ENCODE results near the gene TPD52L1. TPM values are rescaled to one million over a fixed set of nuclear protein-coding genes. Genes with fewer than 3 reads are reported as not detected.

The TPD52L1 gene
- total and polyA plus RNA-seq, 2 of the 4 experiments (the other 2 are of a cell fraction), result 10.2 to 13.5 TPM

GRCh38 chr6:125303512-125303854, 149.9 kb downstream of the TPD52L1 start:
- Histone ChIP-seq H2BK15ac (ENCODE audit: low read depth, low read length) (no peak overlapping the region), H2BK20ac (ENCODE audit: low read depth, low read length) (0 out of 2 replicates have a peak overlapping the region, but pooled peaks have one; percentile 12), H3K18ac (ENCODE audit: low read depth, low read length) (peak overlapping the region; percentile 9; the same call in 1 of the 2 replicates), H2BK120ac (ENCODE audit: low read depth, low read length) (peak overlapping the region; percentile 32; the same call in 1 of the 2 replicates), H3K14ac (replicated peaks; ENCODE audit: low read depth, low read length) (no peak overlapping the region), H3K36me3 (ENCODE audit: control insufficient read depth, insufficient read depth, low read length) (peaks cover 5% of the 10 kb centered on the region), H3K79me1 (ENCODE audit: low read depth in 1 of 2, low read length in 2 of 2) (peaks cover 21 to 24% of the 10 kb centered on the region in 2 experiments), H2AK5ac (ENCODE audit: low read depth, low read length) (peak overlapping the region; percentile 34; the same call in 1 of the 2 replicates), H2BK5ac (ENCODE audit: low read depth, low read length, poor library complexity, severe bottlenecking) (peak overlapping the region; percentile 42), H4K8ac (ENCODE audit: low read depth in 2 of 2, low read length in 2 of 2) (0 out of 4 replicates have a peak overlapping the region, but pooled peaks of 1 of the 2 experiments have one; percentile 9), H3K4ac (ENCODE audit: low read depth, low read length) (0 out of 2 replicates have a peak overlapping the region, but pooled peaks have one; percentile 5), H3K9me1 (ENCODE audit: insufficient read depth, low read length) (peaks cover 5% of the 10 kb centered on the region; the same call in 1 of the 2 replicates), H3K9me3 (ENCODE audit: control insufficient read depth, insufficient read depth, low read length) (peaks cover 3% of the 10 kb centered on the region; the same call in 1 of the 2 replicates), H2AK9ac (replicated peaks; ENCODE audit: low read depth, low read length, poor library complexity) (no peak overlapping the region), H3K23ac (ENCODE audit: low read depth, low read length) (no peak overlapping the region), H3K27me3 (ENCODE audit: control insufficient read depth, insufficient read depth, low read length) (no peaks in the 10 kb centered on the region; the same call in 1 of the 2 replicates), H2AFZ (replicated peaks; ENCODE audit: low read length, poor library complexity) (no peak overlapping the region), H3K4me1 (ENCODE audit: control insufficient read depth, insufficient read depth, low read length) (peaks cover 4% of the 10 kb centered on the region), H3K9ac (ENCODE audit: low read depth, low read length) (no peak overlapping the region), H4K91ac (ENCODE audit: insufficient read depth, low read depth, low read length) (no peak overlapping the region; the same call in 1 of the 2 replicates), H4K20me1 (ENCODE audit: insufficient read depth, low read length) (no peaks in the 10 kb centered on the region), H4K5ac (ENCODE audit: low read depth, low read length) (no peak overlapping the region; the same call in 1 of the 2 replicates), H3K27ac (ENCODE audit: insufficient read depth, low read length) (no peak overlapping the region), H3K4me3 (ENCODE audit: insufficient read depth, low read depth, low read length) (no peak overlapping the region), H3K56ac (ENCODE audit: extremely low read depth, insufficient read depth, low read length) (no peak overlapping the region), H3K4me2 (ENCODE audit: low read depth, low read length) (no peak overlapping the region)
- dilution Hi-C loops (cut with HindIII; ENCODE audit: low sequenced_read_pairs, unreplicated experiment) (no loop called here), in situ Hi-C loops (cut with MboI; ENCODE audit: low sequenced_read_pairs) (loop anchor here (10.0 kb wide), 1 partner anchor 149 kb away; the partner anchor contains the start of gene TPD52L1), intact Hi-C loops (cut with micrococcal nuclease) (loop anchor here (5.0 kb wide), 2 partner anchors 101 to 201 kb away; no protein-coding TSS in a partner anchor)
- TF ChIP-seq ELK1 (IDR thresholded peaks at IDR 0.05; ENCODE audit: borderline replicate concordance, low read depth, low read length) (no peak), USF2 (IDR thresholded peaks at IDR 0.05; ENCODE audit: low read depth, low read length) (no peak), CHD1 (IDR thresholded peaks at IDR 0.05; ENCODE audit: low read depth, low read length) (no peak), RCOR1 (IDR thresholded peaks at IDR 0.05; ENCODE audit: insufficient replicate concordance, low read length) (no peak), MAFK (IDR thresholded peaks at IDR 0.05; ENCODE audit: low read depth, low read length) (no peak), RAD21 (IDR thresholded peaks at IDR 0.05; ENCODE audit: low read length) (no peak), CEBPB (IDR thresholded peaks at IDR 0.05; ENCODE audit: low read depth, low read length) (no peak), CTCF (conservative IDR thresholded peaks at IDR 0.05; ENCODE audit: low read depth, low read length) (no peak), BHLHE40 (IDR thresholded peaks at IDR 0.05; ENCODE audit: low read depth, low read length) (no peak), RFX5 (IDR thresholded peaks at IDR 0.05; ENCODE audit: low read depth, low read length) (no peak), FOS (IDR thresholded peaks at IDR 0.05; ENCODE audit: low read depth, low read length) (no peak), SMC3 (IDR thresholded peaks at IDR 0.05; ENCODE audit: low read depth, low read length) (no peak), MXI1 (IDR thresholded peaks at IDR 0.05; ENCODE audit: borderline replicate concordance, low read depth, low read length) (no peak), MAZ (IDR thresholded peaks at IDR 0.05; ENCODE audit: borderline replicate concordance, low read depth, low read length) (no peak), NFE2L2 (IDR thresholded peaks at IDR 0.05; ENCODE audit: low read depth, low read length) (no peak), POLR2A (IDR thresholded peaks at IDR 0.05; ENCODE audit: low read depth, low read length) (no peak)
- no CpG with 5 or more reads among the region's 1 CpG for WGBS, 2 experiments (ENCODE audit: extremely low coverage in 2 of 2, insufficient read length in 1 of 2)
- no peak for DNase-seq
- ATAC-seq (ENCODE audit: low read depth), result no peak
- BruUV-seq (replicated peaks), result no TSS peak
- ChIA-PET POLR2A (ENCODE audit: unreplicated experiment) (no interaction called here), CTCF (no interaction called here)

Measured in IMR-90 (cell line).